ENCODE results near the gene PTMS. TPM values are rescaled to one million over a fixed set of nuclear protein-coding genes. Genes with fewer than 3 reads are reported as not detected.

Gene PTMS
- total RNA-seq, 1 donor from 2014 or later = 134 TPM

DNA sequence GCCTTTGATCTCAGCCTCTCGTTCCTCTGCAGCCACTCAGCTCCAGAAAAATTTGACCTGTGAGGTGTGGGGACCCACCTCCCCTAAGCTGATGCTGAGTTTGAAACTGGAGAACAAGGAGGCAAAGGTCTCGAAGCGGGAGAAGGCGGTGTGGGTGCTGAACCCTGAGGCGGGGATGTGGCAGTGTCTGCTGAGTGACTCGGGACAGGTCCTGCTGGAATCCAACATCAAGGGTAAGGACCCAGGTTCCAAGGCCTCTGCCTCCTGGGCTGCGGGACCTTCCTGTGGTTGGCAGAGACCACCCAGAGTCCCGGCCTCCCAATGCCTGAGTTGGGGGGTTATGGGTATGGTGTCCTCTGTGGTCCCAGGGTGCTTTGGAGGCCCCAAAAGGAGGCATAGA is 50.9 kb downstream of the PTMS start:
- no peak for DNase-seq (ENCODE audit: low spot score)
- H3K4me2 ChIP-seq = no peak overlapping the region
- no peaks in the 10 kb centered on the region for H3K79me2 ChIP-seq (ENCODE audit: low read depth)
- Mint-ChIP-seq H3K36me3 (no peaks in the 10 kb centered on the region), H3K4me1 (peaks cover 47% of the 10 kb centered on the region), H3K9me3 (no peaks in the 10 kb centered on the region), H3K27me3 (ENCODE audit: insufficient read depth, low read depth) (peaks cover 11% of the 10 kb centered on the region), H3K4me3 (peak overlapping the region; percentile 67), H3K27ac (no peak overlapping the region)
- no peaks in the 10 kb centered on the region for H4K20me1 ChIP-seq (ENCODE audit: low read depth)
- peaks cover 37% of the 10 kb centered on the region for H3K4me1 ChIP-seq
- H2AFZ ChIP-seq (replicated peaks) = no peak overlapping the region
- H3K9me3 ChIP-seq (ENCODE audit: low read depth) = no peaks in the 10 kb centered on the region
- H3K9ac ChIP-seq = no peak overlapping the region
- H3F3A ChIP-seq (ENCODE audit: low read depth) = peaks cover 39% of the 10 kb centered on the region
- H3K36me3 ChIP-seq = no peaks in the 10 kb centered on the region
- no peak overlapping the region for H3K4me3 ChIP-seq
- no peak for TF ChIP-seq EZH2 (IDR thresholded peaks at IDR 0.05)
- TF ChIP-seq, protein P1, sequence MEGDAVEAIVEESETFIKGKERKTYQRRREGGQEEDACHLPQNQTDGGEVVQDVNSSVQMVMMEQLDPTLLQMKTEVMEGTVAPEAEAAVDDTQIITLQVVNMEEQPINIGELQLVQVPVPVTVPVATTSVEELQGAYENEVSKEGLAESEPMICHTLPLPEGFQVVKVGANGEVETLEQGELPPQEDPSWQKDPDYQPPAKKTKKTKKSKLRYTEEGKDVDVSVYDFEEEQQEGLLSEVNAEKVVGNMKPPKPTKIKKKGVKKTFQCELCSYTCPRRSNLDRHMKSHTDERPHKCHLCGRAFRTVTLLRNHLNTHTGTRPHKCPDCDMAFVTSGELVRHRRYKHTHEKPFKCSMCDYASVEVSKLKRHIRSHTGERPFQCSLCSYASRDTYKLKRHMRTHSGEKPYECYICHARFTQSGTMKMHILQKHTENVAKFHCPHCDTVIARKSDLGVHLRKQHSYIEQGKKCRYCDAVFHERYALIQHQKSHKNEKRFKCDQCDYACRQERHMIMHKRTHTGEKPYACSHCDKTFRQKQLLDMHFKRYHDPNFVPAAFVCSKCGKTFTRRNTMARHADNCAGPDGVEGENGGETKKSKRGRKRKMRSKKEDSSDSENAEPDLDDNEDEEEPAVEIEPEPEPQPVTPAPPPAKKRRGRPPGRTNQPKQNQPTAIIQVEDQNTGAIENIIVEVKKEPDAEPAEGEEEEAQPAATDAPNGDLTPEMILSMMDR (IDR thresholded peaks at IDR 0.05) = no peak
- no peak for TF ChIP-seq EZH2phosphoT487 (IDR thresholded peaks at IDR 0.05)
- no peaks in the 10 kb centered on the region for H3K27me3 ChIP-seq
- no peak overlapping the region for H3K27ac ChIP-seq

DNA sequence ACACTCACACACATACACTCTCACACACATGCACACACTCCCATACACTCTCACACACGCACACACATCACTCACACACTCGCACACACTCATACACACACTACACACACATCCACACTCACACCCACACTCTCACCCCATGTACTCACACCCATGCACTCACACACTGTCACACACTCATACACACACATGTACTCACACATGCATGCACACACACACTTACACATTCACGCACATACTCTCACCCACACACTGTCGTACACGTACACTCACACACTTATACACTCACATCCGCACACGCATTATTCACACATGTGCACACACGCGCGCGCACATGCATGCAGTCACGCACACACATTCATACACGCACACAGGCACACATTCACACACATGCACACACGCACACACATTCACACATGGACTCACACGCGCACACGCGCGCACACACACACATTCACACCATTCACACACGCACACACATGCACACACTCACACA is 51.5 kb downstream of the PTMS start:
- no peak for DNase-seq (ENCODE audit: low spot score)
- Mint-ChIP-seq H3K36me3 (no peaks in the 10 kb centered on the region), H3K9me3 (no peaks in the 10 kb centered on the region), H3K4me3 (peak overlapping the region; percentile 4), H3K27ac (peak overlapping the region; percentile 58), H3K4me1 (peaks cover 53% of the 10 kb centered on the region), H3K27me3 (ENCODE audit: insufficient read depth, low read depth) (peaks cover 9% of the 10 kb centered on the region)
- Histone ChIP-seq H3K9me3 (ENCODE audit: low read depth) (no peaks in the 10 kb centered on the region), H4K20me1 (ENCODE audit: low read depth) (no peaks in the 10 kb centered on the region), H3K79me2 (ENCODE audit: low read depth) (no peaks in the 10 kb centered on the region), H3K4me3 (no peak overlapping the region), H3K9ac (no peak overlapping the region), H3K4me2 (peak overlapping the region; percentile 89), H3K36me3 (no peaks in the 10 kb centered on the region), H2AFZ (replicated peaks) (no peak overlapping the region), H3K27me3 (no peaks in the 10 kb centered on the region), H3F3A (ENCODE audit: low read depth) (peaks cover 45% of the 10 kb centered on the region), H3K4me1 (peaks cover 43% of the 10 kb centered on the region), H3K27ac (no peak overlapping the region)
- no peak for TF ChIP-seq EZH2 (IDR thresholded peaks at IDR 0.05)
- TF ChIP-seq, protein P1 (IDR thresholded peaks at IDR 0.05) = no peak
- TF ChIP-seq EZH2phosphoT487 (IDR thresholded peaks at IDR 0.05) = no peak

GRCh38 chr12:6818222-6818621 is 52.1 kb downstream of the PTMS start:
- Mint-ChIP-seq H3K27me3 (ENCODE audit: insufficient read depth, low read depth) (peaks cover 9% of the 10 kb centered on the region), H3K27ac (peak overlapping the region; percentile 96), H3K4me3 (peak overlapping the region; percentile 73), H3K4me1 (peaks cover 58% of the 10 kb centered on the region), H3K36me3 (peaks cover 3% of the 10 kb centered on the region), H3K9me3 (no peaks in the 10 kb centered on the region)
- DNase-seq (ENCODE audit: low spot score) = peak; percentile 52
- Histone ChIP-seq H3K27me3 (no peaks in the 10 kb centered on the region), H3K4me2 (peak overlapping the region; percentile 89), H3F3A (ENCODE audit: low read depth) (peaks cover 51% of the 10 kb centered on the region), H4K20me1 (ENCODE audit: low read depth) (no peaks in the 10 kb centered on the region), H3K4me1 (peaks cover 48% of the 10 kb centered on the region), H3K9ac (no peak overlapping the region), H3K9me3 (ENCODE audit: low read depth) (no peaks in the 10 kb centered on the region), H3K4me3 (no peak overlapping the region), H2AFZ (replicated peaks) (no peak overlapping the region), H3K27ac (no peak overlapping the region), H3K36me3 (no peaks in the 10 kb centered on the region), H3K79me2 (ENCODE audit: low read depth) (no peaks in the 10 kb centered on the region)
- TF ChIP-seq, protein P1 (IDR thresholded peaks at IDR 0.05) = no peak
- no peak for TF ChIP-seq EZH2phosphoT487 (IDR thresholded peaks at IDR 0.05)
- TF ChIP-seq EZH2 (IDR thresholded peaks at IDR 0.05) = no peak

Data from neural progenitor cell (in vitro differentiated cells).